GM12865 (cell line): ENCODE results near the gene STAT5B.

ENCODE experiments used
- DNase-seq: peaks from one replicate; pipeline ENCODE4 v3.0.0; 2010; ENCODE audit warnings: low read depth
- H3K4me3 ChIP-seq: 2 replicates; pipeline ENCODE4 v1.5.1; 2011; ENCODE audit warnings: mild to moderate bottlenecking, low read depth, low read length, control low read depth
- TF ChIP-seq, protein P1 (sequence below): IDR thresholded peaks from 2 replicates; pipeline ENCODE4 v1.5.1; 2011; ENCODE audit warnings: low read length, control low read depth, low read depth, inconsistent platforms; ENCODE audit not compliant: insufficient read depth; ENCODE audit errors: missing control alignments

STAT5B gene

DNA sequence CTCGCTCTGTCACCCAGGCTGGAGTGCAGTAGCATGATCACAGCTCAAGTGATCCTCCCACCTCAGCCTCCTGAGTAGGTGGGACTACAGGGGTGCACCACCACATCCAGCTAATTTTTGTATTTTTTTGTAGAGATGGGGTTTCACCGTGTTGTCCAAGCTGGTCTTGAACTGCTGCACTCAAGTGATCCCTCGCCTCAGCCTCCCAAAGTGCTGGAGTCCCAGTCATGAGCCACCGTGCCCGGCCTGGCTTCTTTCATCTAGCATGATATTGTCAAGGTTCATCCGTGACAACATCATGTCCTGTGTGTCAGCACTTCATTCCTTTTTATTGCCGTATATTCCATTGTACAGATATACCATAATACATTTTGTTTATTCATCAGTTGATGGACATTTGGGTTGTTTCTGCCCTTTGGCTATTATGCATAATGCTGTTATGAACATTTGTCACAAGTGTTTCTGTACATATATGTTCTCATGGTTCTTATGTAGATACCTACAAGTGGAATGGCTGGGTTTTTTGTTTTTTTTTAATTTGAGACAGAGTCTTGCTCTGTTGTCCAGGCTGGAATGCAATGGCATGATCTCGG, 78.5 kb downstream of the STAT5B start:
- TF ChIP-seq, protein P1, sequence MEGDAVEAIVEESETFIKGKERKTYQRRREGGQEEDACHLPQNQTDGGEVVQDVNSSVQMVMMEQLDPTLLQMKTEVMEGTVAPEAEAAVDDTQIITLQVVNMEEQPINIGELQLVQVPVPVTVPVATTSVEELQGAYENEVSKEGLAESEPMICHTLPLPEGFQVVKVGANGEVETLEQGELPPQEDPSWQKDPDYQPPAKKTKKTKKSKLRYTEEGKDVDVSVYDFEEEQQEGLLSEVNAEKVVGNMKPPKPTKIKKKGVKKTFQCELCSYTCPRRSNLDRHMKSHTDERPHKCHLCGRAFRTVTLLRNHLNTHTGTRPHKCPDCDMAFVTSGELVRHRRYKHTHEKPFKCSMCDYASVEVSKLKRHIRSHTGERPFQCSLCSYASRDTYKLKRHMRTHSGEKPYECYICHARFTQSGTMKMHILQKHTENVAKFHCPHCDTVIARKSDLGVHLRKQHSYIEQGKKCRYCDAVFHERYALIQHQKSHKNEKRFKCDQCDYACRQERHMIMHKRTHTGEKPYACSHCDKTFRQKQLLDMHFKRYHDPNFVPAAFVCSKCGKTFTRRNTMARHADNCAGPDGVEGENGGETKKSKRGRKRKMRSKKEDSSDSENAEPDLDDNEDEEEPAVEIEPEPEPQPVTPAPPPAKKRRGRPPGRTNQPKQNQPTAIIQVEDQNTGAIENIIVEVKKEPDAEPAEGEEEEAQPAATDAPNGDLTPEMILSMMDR = no peak
- DNase-seq = no peak

GRCh38 chr17:42193969-42194899, 82.0 kb downstream of the STAT5B start, which contains the start of gene GHDC:
GHDC (minus strand) TSS chr17:42194494; CDS start chr17:42193581, 913 bp downstream.
- DNase-seq = peak; percentile 91
- TF ChIP-seq, protein P1 = no peak

More for the DNA sequence above, 78.5 kb downstream of the STAT5B start:
- no peak overlapping the region for H3K4me3 ChIP-seq

DNA sequence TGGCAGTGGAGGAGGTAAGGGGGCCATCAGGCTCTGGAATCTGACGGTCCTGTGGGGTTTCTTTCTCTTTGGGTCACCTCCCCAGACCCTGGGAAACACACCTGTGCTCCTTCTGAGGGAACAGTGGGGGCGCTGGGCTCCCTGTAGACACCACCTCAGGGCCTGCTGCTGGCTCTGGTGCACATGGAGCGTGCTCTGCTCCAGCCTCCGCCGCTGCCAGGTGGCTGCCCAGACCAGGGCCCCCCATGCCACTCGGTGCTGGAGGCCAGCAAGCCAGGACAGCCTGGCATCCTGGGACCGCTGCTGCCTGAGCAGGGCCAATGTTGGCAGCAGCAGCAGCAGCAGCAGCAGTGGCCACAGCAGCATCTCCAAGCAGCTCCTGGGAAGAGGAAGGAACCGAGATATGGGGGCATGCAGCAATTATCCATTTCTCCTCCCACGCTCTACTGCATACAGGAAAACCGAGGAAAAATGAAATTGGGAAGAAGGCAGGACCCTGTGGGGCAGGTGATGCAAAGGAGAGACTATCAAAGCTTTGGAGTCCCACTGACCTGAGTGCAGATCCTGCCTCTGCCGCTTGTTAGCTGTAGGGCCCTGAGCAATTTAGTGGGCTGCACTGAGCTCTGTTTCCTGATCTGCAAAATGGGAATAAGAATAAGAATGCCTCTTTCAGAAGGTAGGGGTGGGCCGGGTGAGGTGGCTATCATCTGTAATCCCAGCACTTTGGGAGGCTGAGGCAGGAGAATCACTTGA, 82.8 kb downstream of the STAT5B start:
- no peak for DNase-seq
- H3K4me3 ChIP-seq = peak overlapping the region; percentile 100
- TF ChIP-seq, protein P1 = no peak

More at GRCh38 chr17:42193969-42194899, 82.0 kb downstream of the STAT5B start, which contains the start of gene GHDC:
- H3K4me3 ChIP-seq = peak within 1 kb of the TSS; percentile 100

GRCh38 chr17:42192189-42193126, 83.7 kb downstream of the STAT5B start:
- H3K4me3 ChIP-seq = no peak overlapping the region
- TF ChIP-seq, protein P1 = no peak

GRCh38 chr17:42191275-42191608, 84.9 kb downstream of the STAT5B start:
- no peak for DNase-seq
- H3K4me3 ChIP-seq = no peak overlapping the region
- TF ChIP-seq, protein P1 = no peak

More at GRCh38 chr17:42192189-42193126, 83.7 kb downstream of the STAT5B start:
- no peak for DNase-seq

DNA sequence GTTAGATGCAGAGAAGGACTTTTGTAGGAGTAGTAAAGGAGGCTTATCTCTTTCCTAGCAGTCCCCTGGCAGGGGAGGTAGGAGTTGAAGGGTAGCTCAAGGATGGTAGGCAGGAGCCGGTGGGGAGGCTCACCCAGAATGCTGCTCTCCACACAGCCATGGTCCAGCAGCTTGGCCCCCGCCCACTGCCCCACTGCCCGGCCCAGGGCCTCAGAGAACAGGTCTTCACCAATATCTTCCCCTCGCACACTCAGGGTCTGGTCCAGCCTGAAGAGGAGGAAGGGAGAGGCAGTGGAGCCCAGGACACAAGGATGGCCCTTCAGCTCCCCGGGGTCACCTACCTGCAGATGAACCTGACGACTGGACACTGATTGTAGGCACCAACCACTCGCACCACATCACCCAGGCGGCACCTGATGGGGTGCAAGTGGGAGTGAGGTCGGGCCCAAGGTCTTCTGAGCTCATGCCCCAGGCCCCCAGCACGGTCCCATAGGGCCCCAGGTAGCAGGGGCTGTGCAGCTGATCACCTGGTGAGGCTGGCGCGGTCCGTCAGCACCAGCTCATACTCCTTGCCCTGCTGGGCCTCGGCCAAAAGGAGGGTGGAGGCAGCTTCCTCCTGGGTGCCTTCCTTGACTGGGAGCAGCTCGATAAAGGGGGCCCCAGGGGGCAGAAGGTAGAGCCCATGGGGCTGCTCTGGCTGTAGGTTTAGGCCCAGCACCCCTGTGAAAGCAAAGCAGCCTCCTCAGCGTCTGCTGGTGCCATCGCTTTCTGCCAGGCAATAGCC, 85.5 kb downstream of the STAT5B start:
- no peak for DNase-seq
- no peak overlapping the region for H3K4me3 ChIP-seq
- TF ChIP-seq, protein P1 = no peak
